H9 (cell line): ENCODE results near the gene CADPS. TPM values are rescaled to one million over a fixed set of nuclear protein-coding genes. Genes with fewer than 3 reads are reported as not detected.

Experiments
- DNase-seq: peaks from one replicate; pipeline ENCODE4 v3.0.0-alpha.2; 2017
- H2AFZ ChIP-seq: one replicate; pipeline ENCODE4 v1.6.1; 2013; ENCODE audit warnings: mild to moderate bottlenecking, low read length, control low read depth, moderate library complexity
- H2AK5ac ChIP-seq: 2 replicates; pipeline ENCODE4 v1.6.1; 2013; ENCODE audit warnings: low read length, control low read depth, mixed read lengths; ENCODE audit not compliant: insufficient read length
- H2BK120ac ChIP-seq: one replicate; pipeline ENCODE4 v1.6.1; 2013; ENCODE audit warnings: low read depth, mild to moderate bottlenecking, low read length, control low read depth, inconsistent platforms; ENCODE audit not compliant: poor library complexity, severe bottlenecking
- H2BK12ac ChIP-seq: 2 replicates; pipeline ENCODE4 v1.6.1; 2013; ENCODE audit warnings: low read length, control low read depth, mixed read lengths, low read depth; ENCODE audit not compliant: insufficient read length
- H2BK15ac ChIP-seq: 2 replicates; pipeline ENCODE4 v1.6.1; 2013; ENCODE audit warnings: low read depth, low read length, control low read depth
- H2BK20ac ChIP-seq: one replicate; pipeline ENCODE4 v1.6.1; 2013; ENCODE audit warnings: low read depth, mild to moderate bottlenecking, low read length, control low read depth, inconsistent platforms; ENCODE audit not compliant: poor library complexity, severe bottlenecking
- H2BK5ac ChIP-seq: 2 replicates; pipeline ENCODE4 v1.6.1; 2013; ENCODE audit warnings: low read length, control low read depth, mixed read lengths; ENCODE audit not compliant: insufficient read length
- H3K14ac ChIP-seq: 2 replicates; pipeline ENCODE4 v1.6.1; 2013; ENCODE audit warnings: low read length, control low read depth; ENCODE audit not compliant: insufficient read depth
- H3K18ac ChIP-seq: 2 replicates; pipeline ENCODE4 v1.6.1; 2013; ENCODE audit warnings: low read depth, mild to moderate bottlenecking, mixed read lengths, low read length, control low read depth; ENCODE audit not compliant: insufficient read length
- H3K23ac ChIP-seq: 2 replicates; pipeline ENCODE4 v1.6.1; 2013; ENCODE audit warnings: low read length, control low read depth, mixed read lengths, low read depth; ENCODE audit not compliant: insufficient read length
- H3K23me2 ChIP-seq: 2 replicates; pipeline ENCODE4 v1.6.1; 2013; ENCODE audit warnings: low read depth, mild to moderate bottlenecking, mixed read lengths, low read length, control low read depth; ENCODE audit not compliant: insufficient read length, poor library complexity, severe bottlenecking
- H3K27ac ChIP-seq: 2 replicates; pipeline ENCODE4 v1.5.1; 2013; ENCODE audit warnings: low read length, control low read depth, mixed read lengths, low read depth; ENCODE audit not compliant: insufficient read length
- H3K27me3 ChIP-seq: 2 replicates; pipeline ENCODE4 v1.6.1; 2013; ENCODE audit warnings: low read length, control low read depth, inconsistent platforms; ENCODE audit not compliant: insufficient read depth
- H3K4ac ChIP-seq: 2 replicates; pipeline ENCODE4 v1.6.1; 2013; ENCODE audit warnings: low read depth, mild to moderate bottlenecking, control low read depth, inconsistent platforms, low read length, moderate library complexity
- H3K4me1 ChIP-seq: 2 replicates; pipeline ENCODE4 v1.6.1; 2013; ENCODE audit warnings: low read length, control low read depth, inconsistent platforms; ENCODE audit not compliant: insufficient read depth
- H3K4me2 ChIP-seq: 2 replicates; pipeline ENCODE4 v1.6.1; 2013; ENCODE audit warnings: low read length, control low read depth, mixed read lengths; ENCODE audit not compliant: insufficient read length, insufficient read depth
- H3K56ac ChIP-seq: 2 replicates; pipeline ENCODE4 v1.6.1; 2013; ENCODE audit warnings: low read depth, mild to moderate bottlenecking, mixed read lengths, low read length, control low read depth; ENCODE audit not compliant: insufficient read length
- H3K79me1 ChIP-seq: 2 replicates; pipeline ENCODE4 v1.6.1; 2013; ENCODE audit warnings: low read depth, mild to moderate bottlenecking, moderate library complexity, low read length, control low read depth, inconsistent platforms; ENCODE audit not compliant: insufficient read depth, poor library complexity, severe bottlenecking
- H3K79me2 ChIP-seq: 2 replicates; pipeline ENCODE4 v1.6.1; 2013; ENCODE audit warnings: low read length, control low read depth, inconsistent platforms; ENCODE audit not compliant: insufficient read depth
- H3K9ac ChIP-seq: 2 replicates; pipeline ENCODE4 v1.6.1; 2013; ENCODE audit warnings: low read length, control low read depth, mixed read lengths; ENCODE audit not compliant: insufficient read length; ENCODE audit errors: extremely low read depth
- H3K9me3 ChIP-seq: one replicate; pipeline ENCODE4 v1.6.1; 2013; ENCODE audit warnings: low read depth, low read length, inconsistent platforms; ENCODE audit not compliant: control insufficient read depth
- H3T11ph ChIP-seq: one replicate; pipeline ENCODE4 v1.6.1; 2013; ENCODE audit warnings: mild to moderate bottlenecking, low read length, control low read depth, inconsistent platforms
- H4K20me1 ChIP-seq: one replicate; pipeline ENCODE4 v1.6.1; 2013; ENCODE audit not compliant: control insufficient read depth, insufficient read length, insufficient read depth
- H4K5ac ChIP-seq: 2 replicates; pipeline ENCODE4 v1.6.1; 2013; ENCODE audit warnings: low read depth, mild to moderate bottlenecking, mixed read lengths, low read length, control low read depth; ENCODE audit not compliant: insufficient read length
- H4K8ac ChIP-seq: replicated peaks from 2 replicates; pipeline ENCODE4 v1.6.1; 2013; ENCODE audit warnings: low read length, control low read depth, mixed read lengths, low read depth; ENCODE audit not compliant: insufficient read length
- H4K91ac ChIP-seq: 2 replicates; pipeline ENCODE4 v1.6.1; 2013; ENCODE audit warnings: low read depth, mild to moderate bottlenecking, moderate library complexity, mixed read lengths, low read length, control low read depth; ENCODE audit not compliant: insufficient read length
- H3K27ac Mint-ChIP-seq, 3 experiments: 2 replicates in 2 of 3; 3 replicates in 1 of 3; pipeline ENCODE4 v1.8.0; 2020 to 2021; ENCODE audit warnings: mixed read lengths in 3 of 3, mild to moderate bottlenecking in 1 of 3, moderate library complexity in 1 of 3
- H3K27me3 Mint-ChIP-seq: 2 replicates; pipeline ENCODE4 v1.8.0; 2021; ENCODE audit warnings: low read depth, mild to moderate bottlenecking, moderate library complexity, mixed read lengths
- H3K36me3 Mint-ChIP-seq, 3 experiments: 2 replicates in 2 of 3; 3 replicates in 1 of 3; pipeline ENCODE4 v1.8.0; 2020 to 2021; ENCODE audit warnings: low read depth in 3 of 3, mixed read lengths in 3 of 3; ENCODE audit not compliant: insufficient read depth in 1 of 3
- H3K4me1 Mint-ChIP-seq, 2 experiments: 2 replicates each; pipeline ENCODE4 v1.8.0; 2020; ENCODE audit warnings: mixed read lengths in 2 of 2
- H3K4me3 Mint-ChIP-seq, 2 experiments: 2 replicates in 1 of 2; 3 replicates in 1 of 2; pipeline ENCODE4 v1.8.0; 2020 to 2021; ENCODE audit warnings: mild to moderate bottlenecking in 2 of 2, mixed read lengths in 2 of 2, moderate library complexity in 1 of 2
- H3K9me3 Mint-ChIP-seq, 2 experiments: 2 replicates in 1 of 2; 3 replicates in 1 of 2; pipeline ENCODE4 v1.8.0; 2020; ENCODE audit warnings: mild to moderate bottlenecking in 2 of 2, mixed read lengths in 2 of 2, moderate library complexity in 1 of 2
- WGBS: extraction: QIAGEN DNeasy Blood & Tissue Kit; methylation state at CpG from one replicate; pipeline ENCODE4 v1.1.7; 2013; ENCODE audit warnings: missing lambda C conversion rate, low lambda C conversion rate, mixed read lengths; ENCODE audit not compliant: insufficient read length; ENCODE audit errors: extremely low coverage; 5-methylcytosine and 5-hydroxymethylcytosine counted together
- total RNA-seq: library from RNA; stranded (reverse); gene quantifications from 2 replicates; pipeline ENCODE4 v1.2.1, GENCODE V29; 2021
- TF ChIP-seq, protein P1 (sequence below): fragments of 200-600 bp; sonication (generic); conservative IDR thresholded peaks from 3 replicates; pipeline ENCODE4 v1.8.0; 2021; ENCODE audit warnings: antibody characterized with exemption, mild to moderate bottlenecking

Gene CADPS
- total RNA-seq, 1 experiment from 2014 or later, result 6.6 TPM

DNA sequence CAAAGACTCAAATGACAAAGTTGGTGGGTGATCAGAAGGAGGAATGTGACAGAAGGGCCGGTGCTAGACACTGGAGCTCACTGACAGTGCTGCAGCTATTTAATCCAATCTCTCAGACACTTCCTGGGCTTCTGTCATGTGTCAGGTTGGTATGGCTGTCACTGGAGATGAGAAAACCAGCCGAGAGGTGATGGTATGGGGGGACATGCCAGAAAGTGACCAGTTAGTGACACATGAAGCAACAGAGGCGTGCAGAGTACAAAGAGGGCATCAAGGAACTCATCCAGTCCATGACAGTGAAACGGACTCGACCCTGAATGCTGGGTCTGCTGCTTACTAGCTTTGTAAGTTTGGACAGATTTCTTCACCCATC, 219.5 kb downstream of the CADPS start:
- Histone ChIP-seq H3K27me3 (no peaks in the 10 kb centered on the region), H3K14ac (0 out of 2 replicates have a peak overlapping the region, but pooled peaks have one; percentile 6), H4K20me1 (no peaks in the 10 kb centered on the region), H3K4me2 (no peak overlapping the region), H3K23ac (no peak overlapping the region), H2AFZ (no peak overlapping the region), H3K56ac (no peak overlapping the region), H2BK5ac (no peak overlapping the region), H2AK5ac (no peak overlapping the region), H2BK20ac (no peak overlapping the region), H3K79me2 (no peaks in the 10 kb centered on the region), H3K23me2 (no peaks in the 10 kb centered on the region), H4K91ac (no peak overlapping the region), H2BK120ac (no peak overlapping the region), H3T11ph (no peak overlapping the region), H3K9me3 (no peaks in the 10 kb centered on the region), H3K79me1 (no peaks in the 10 kb centered on the region), H3K18ac (peak overlapping the region; percentile 61), H3K4me1 (no peaks in the 10 kb centered on the region), H4K5ac (no peak overlapping the region), H2BK12ac (no peak overlapping the region), H2BK15ac (no peak overlapping the region), H3K9ac (no peak overlapping the region), H3K4ac (no peak overlapping the region), H3K27ac (no peak overlapping the region), H4K8ac (no peak overlapping the region)
- H3K9me3 Mint-ChIP-seq, result no peaks in the 10 kb centered on the region
- peaks cover 2 to 4% of the 10 kb centered on the region in 2 experiments; a peak in 3 of 4 replicates for H3K4me1 Mint-ChIP-seq
- H3K27ac Mint-ChIP-seq, result peak overlapping the region in 1 of 3 experiments; percentile 16; a peak in 1 of 7 replicates
- no peaks in the 10 kb centered on the region for H3K27me3 Mint-ChIP-seq
- no peak for DNase-seq
- H3K4me3 Mint-ChIP-seq, result no peak overlapping the region
- TF ChIP-seq, protein P1, sequence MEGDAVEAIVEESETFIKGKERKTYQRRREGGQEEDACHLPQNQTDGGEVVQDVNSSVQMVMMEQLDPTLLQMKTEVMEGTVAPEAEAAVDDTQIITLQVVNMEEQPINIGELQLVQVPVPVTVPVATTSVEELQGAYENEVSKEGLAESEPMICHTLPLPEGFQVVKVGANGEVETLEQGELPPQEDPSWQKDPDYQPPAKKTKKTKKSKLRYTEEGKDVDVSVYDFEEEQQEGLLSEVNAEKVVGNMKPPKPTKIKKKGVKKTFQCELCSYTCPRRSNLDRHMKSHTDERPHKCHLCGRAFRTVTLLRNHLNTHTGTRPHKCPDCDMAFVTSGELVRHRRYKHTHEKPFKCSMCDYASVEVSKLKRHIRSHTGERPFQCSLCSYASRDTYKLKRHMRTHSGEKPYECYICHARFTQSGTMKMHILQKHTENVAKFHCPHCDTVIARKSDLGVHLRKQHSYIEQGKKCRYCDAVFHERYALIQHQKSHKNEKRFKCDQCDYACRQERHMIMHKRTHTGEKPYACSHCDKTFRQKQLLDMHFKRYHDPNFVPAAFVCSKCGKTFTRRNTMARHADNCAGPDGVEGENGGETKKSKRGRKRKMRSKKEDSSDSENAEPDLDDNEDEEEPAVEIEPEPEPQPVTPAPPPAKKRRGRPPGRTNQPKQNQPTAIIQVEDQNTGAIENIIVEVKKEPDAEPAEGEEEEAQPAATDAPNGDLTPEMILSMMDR, result no peak
- H3K36me3 Mint-ChIP-seq, result no peaks in the 10 kb centered on the region
- no CpG with 5 or more reads among the region's 5 CpGs for WGBS
